NAMALWA (cell line): ENCODE data around the gene TRIM62.
A peak's percentile ranks its signal among the peaks of the same experiment; 100 is the strongest.
"Not testable (repeated sequence)": the region's sequence is repeated elsewhere in the genome, so short reads cannot be mapped to it uniquely, and the experiment has no call there.

Source experiments
- DNase-seq: peaks from one replicate; pipeline ENCODE4 v3.0.0-alpha.2; 2015; ENCODE audit warnings: low spot score

TRIM62 gene

GRCh38 chr1:33158366-33158765 is 23.5 kb downstream of the TRIM62 start:
- no peak for DNase-seq

GRCh38 chr1:33157131-33157530 is 24.7 kb downstream of the TRIM62 start:
- DNase-seq, result no peak

- no peak for DNase-seq
Measured at GRCh38 chr1:33155877-33156538, 25.8 kb downstream of the TRIM62 start.

GRCh38 chr1:33153650-33154049 is 28.2 kb downstream of the TRIM62 start:
- DNase-seq, result no peak

GRCh38 chr1:33152685-33153432 is 29.0 kb downstream of the TRIM62 start:
- peak; percentile 24 for DNase-seq

GRCh38 chr1:33151116-33151515 is 30.7 kb downstream of the TRIM62 start:
- no peak for DNase-seq

- no peak for DNase-seq
Measured at GRCh38 chr1:33150522-33150921, 31.3 kb downstream of the TRIM62 start.

GRCh38 chr1:33149453-33150190 is 32.2 kb downstream of the TRIM62 start:
- DNase-seq, result no peak

GRCh38 chr1:33148615-33149014 is 33.2 kb downstream of the TRIM62 start:
- no peak for DNase-seq

- DNase-seq, result no peak
Measured at GRCh38 chr1:33147997-33148314, 33.9 kb downstream of the TRIM62 start.

- no peak for DNase-seq
Measured at GRCh38 chr1:33147275-33147996, 34.4 kb downstream of the TRIM62 start.

- no peak for DNase-seq
Measured at GRCh38 chr1:33146003-33146402, 35.8 kb downstream of the TRIM62 start.

GRCh38 chr1:33143698-33144097 is 38.1 kb downstream of the TRIM62 start:
- DNase-seq, result no peak

- no peak for DNase-seq
Measured at GRCh38 chr1:33143176-33143575, 38.7 kb downstream of the TRIM62 start.

- no peak for DNase-seq
Measured at GRCh38 chr1:33142483-33143064, 39.3 kb downstream of the TRIM62 start.

- DNase-seq, result no peak
Measured at GRCh38 chr1:33141781-33142180, 40.1 kb downstream of the TRIM62 start.

- no peak for DNase-seq
Measured at GRCh38 chr1:33141216-33141615, 40.6 kb downstream of the TRIM62 start.

- no peak for DNase-seq
Measured at GRCh38 chr1:33140153-33141149, 41.4 kb downstream of the TRIM62 start.

GRCh38 chr1:33137800-33138199 is 44.0 kb downstream of the TRIM62 start:
- peak; percentile 69 for DNase-seq

GRCh38 chr1:33136041-33136440 is 45.8 kb downstream of the TRIM62 start:
- not testable (repeated sequence) for DNase-seq
